Right lobe of liver (tissue), 6 donors: ENCODE data around the gene SLC24A2. TPM values are rescaled to one million over a fixed set of nuclear protein-coding genes. Genes with fewer than 3 reads are reported as not detected.

ENCODE experiments used
- ATAC-seq, 4 donors: fragments of 200-7000 bp; cut with Tn5 transposase; one replicate each; pipeline ENCODE4 v1.9.1; 2020; ENCODE audit warnings: mild to moderate bottlenecking in 4 of 4, moderate library complexity in 4 of 4
- DNase-seq, 3 donors: peaks; one replicate each; pipeline ENCODE4 v3.0.0-alpha.2; 2020
- H3K27ac ChIP-seq, 3 donors: fragments of 200-600 bp; one replicate each; pipeline ENCODE4 v1.8.0; 2022
- H3K27me3 ChIP-seq, 2 donors: fragments of 200-600 bp; one replicate each; pipeline ENCODE4 v1.8.0; 2022
- H3K36me3 ChIP-seq, 4 donors: fragments of 200-600 bp; sonication (generic) in 1 of 4; one replicate each; pipeline versions ENCODE4 v1.5.1 to v1.8.0; 2017 to 2022; ENCODE audit warnings: control low read depth in 1 of 4
- H3K4me1 ChIP-seq, 4 donors: fragments of 200-600 bp; sonication (generic) in 1 of 4; one replicate each; pipeline versions ENCODE4 v1.5.1 to v1.8.0; 2017 to 2022; ENCODE audit warnings: control low read depth in 1 of 4
- H3K4me3 ChIP-seq, 3 donors: fragments of 200-600 bp; one replicate each; pipeline ENCODE4 v1.8.0; 2022
- H3K9me3 ChIP-seq, 4 donors: fragments of 200-600 bp; sonication (generic) in 1 of 4; one replicate each; pipeline versions ENCODE4 v1.5.1 to v1.8.0; 2017 to 2022; ENCODE audit warnings: control low read depth in 1 of 4
- POLR2A ChIP-seq: fragments of 450-650 bp; IDR thresholded peaks from one replicate; pipeline ENCODE4 v1.6.1; 2017; ENCODE audit warnings: antibody characterized with exemption, mild to moderate bottlenecking
- WGBS: methylation state at CpG from one replicate; pipeline ENCODE4 v1.1.6; 2018; ENCODE audit warnings: low coverage, low lambda C conversion rate; ENCODE audit not compliant: insufficient coverage; ENCODE audit errors: missing lambda C conversion rate; 5-methylcytosine and 5-hydroxymethylcytosine counted together
- intact Hi-C, 2 donors: fragments of 100-400 bp; cut with DNase I; formaldehyde crosslinking; loops; one replicate each; pipeline versions ENCODE4 v1.11.2 to v1.14.1; 2022
- total RNA-seq, 6 experiments: library from RNA; depleted of rRNA in 2 of 6; stranded (reverse); fragments of >200 nt in 2 of 6; fragmentation: NEBNext Ultra II Directional in 3 of 6; extraction: Animal tissue kit (Norgen Biotek cat#: 25700) in 3 of 6; gene quantifications; one replicate each; pipeline versions ENCODE4 v1.1.0 to v1.2.4, GENCODE V29; 2016 to 2023
- TF ChIP-seq, protein P1 (sequence below), 4 donors: fragments of 200-600 bp in 3 of 4; fragments of 450-650 bp in 1 of 4; IDR thresholded peaks; one replicate each; pipeline versions ENCODE4 v1.5.1 to v1.8.0; 2016 to 2022; ENCODE audit warnings: antibody characterized with exemption in 4 of 4, mild to moderate bottlenecking in 2 of 4
- donor health status: DM: no; HTN: yes; CAD: no.
- donor health status: DM: no; HTN: no; CAD: no.
- donor health status: DM: no; HTN: no; CAD: no.
- donor health status: DM: no; HTN: yes; CAD: no.
- donor health status: DM: no; HTN: yes; CAD: no.

SLC24A2 gene
- total RNA-seq, 6 experiments from 2014 or later, result under 0.01 to 0.16 (median 0.14) TPM; not detected in 2

DNA sequence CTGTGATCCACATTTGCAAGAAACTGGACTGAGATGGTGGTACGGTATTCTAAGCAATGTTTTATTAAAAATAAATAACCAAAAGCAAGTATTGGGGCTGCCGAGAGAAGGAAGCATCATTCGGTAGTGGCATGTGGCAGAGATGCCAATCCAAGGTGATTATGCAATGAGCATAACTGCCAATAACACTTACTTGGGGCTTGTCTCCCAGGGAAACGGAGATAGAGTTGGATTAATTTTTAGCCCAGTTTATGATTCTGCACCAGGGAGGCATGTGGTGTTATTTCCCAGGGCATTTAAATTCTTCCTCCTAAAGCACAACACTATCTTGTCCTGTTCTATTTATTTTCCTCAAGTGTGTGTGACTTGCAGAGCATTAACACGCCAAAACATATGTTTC lies 17.9 kb downstream of the SLC24A2 start:
- Histone ChIP-seq H3K4me1 (no peaks in the 10 kb centered on the region), H3K27me3 (no peaks in the 10 kb centered on the region), H3K36me3 (no peaks in the 10 kb centered on the region), H3K9me3 (no peaks in the 10 kb centered on the region), H3K27ac (no peak overlapping the region), H3K4me3 (no peak overlapping the region)
- ATAC-seq (no peak), DNase-seq (no peak)
- intact Hi-C loops, result no loop called here
- TF ChIP-seq, protein P1, sequence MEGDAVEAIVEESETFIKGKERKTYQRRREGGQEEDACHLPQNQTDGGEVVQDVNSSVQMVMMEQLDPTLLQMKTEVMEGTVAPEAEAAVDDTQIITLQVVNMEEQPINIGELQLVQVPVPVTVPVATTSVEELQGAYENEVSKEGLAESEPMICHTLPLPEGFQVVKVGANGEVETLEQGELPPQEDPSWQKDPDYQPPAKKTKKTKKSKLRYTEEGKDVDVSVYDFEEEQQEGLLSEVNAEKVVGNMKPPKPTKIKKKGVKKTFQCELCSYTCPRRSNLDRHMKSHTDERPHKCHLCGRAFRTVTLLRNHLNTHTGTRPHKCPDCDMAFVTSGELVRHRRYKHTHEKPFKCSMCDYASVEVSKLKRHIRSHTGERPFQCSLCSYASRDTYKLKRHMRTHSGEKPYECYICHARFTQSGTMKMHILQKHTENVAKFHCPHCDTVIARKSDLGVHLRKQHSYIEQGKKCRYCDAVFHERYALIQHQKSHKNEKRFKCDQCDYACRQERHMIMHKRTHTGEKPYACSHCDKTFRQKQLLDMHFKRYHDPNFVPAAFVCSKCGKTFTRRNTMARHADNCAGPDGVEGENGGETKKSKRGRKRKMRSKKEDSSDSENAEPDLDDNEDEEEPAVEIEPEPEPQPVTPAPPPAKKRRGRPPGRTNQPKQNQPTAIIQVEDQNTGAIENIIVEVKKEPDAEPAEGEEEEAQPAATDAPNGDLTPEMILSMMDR (IDR thresholded peaks at IDR 0.05), result no peak
- TF ChIP-seq POLR2A, result no peak
- 46% methylated on average over 5 of the region's 5 CpGs for WGBS

DNA sequence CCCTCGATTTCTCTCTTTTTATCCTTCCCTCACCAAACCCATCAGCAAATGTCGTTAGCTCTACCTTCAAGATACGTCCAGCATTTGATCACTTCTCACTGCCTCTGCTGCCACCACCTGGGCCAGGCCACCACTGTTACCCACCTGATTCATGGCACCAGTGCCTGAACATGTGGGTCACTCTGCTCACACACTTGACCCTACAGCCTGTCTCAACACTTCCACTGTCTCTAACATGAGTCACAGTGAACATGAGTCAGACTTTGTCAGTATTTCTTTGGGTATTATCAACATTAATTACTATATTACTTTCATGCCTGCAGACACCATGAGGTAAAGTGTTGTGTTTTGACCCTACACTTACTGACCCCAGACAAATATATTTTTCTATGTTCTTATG lies 19.6 kb downstream of the SLC24A2 start:
- ATAC-seq, result no peak
- Histone ChIP-seq H3K9me3 (no peaks in the 10 kb centered on the region), H3K36me3 (no peaks in the 10 kb centered on the region), H3K27ac (no peak overlapping the region), H3K27me3 (no peaks in the 10 kb centered on the region), H3K4me3 (no peak overlapping the region), H3K4me1 (no peaks in the 10 kb centered on the region)
- DNase-seq, result no peak
- 30% methylated on average over 3 of the region's 3 CpGs for WGBS
- intact Hi-C loops, result no loop called here
- TF ChIP-seq, protein P1 (IDR thresholded peaks at IDR 0.05), result no peak
- no peak for TF ChIP-seq POLR2A

DNA sequence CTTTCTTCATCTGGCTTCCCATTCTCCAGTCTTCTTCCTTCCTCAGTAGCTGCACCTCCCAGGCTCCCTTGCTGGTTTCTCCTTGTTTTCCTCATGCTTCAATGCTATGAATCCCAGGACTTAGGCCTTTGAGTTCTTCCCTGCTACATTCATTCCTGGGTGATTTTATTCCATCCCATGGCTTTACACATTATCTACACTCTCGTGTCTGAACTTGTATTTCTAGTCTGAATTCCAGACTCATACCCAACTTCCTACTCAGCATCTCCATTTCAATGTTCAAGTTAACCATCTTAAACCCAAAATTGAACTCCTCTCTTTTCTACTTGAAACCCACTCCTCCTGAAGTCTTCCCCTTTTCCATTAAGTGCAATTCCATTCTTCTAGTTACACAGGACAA lies 20.0 kb downstream of the SLC24A2 start:
- intact Hi-C loops, result no loop called here
- Histone ChIP-seq H3K27ac (no peak overlapping the region), H3K4me3 (no peak overlapping the region), H3K9me3 (no peaks in the 10 kb centered on the region), H3K36me3 (no peaks in the 10 kb centered on the region), H3K27me3 (no peaks in the 10 kb centered on the region), H3K4me1 (no peaks in the 10 kb centered on the region)
- WGBS, result 38% methylated on average over 1 of the region's 1 CpG
- no peak for ATAC-seq
- no peak for TF ChIP-seq POLR2A
- TF ChIP-seq, protein P1 (IDR thresholded peaks at IDR 0.05), result no peak
- DNase-seq, result no peak

DNA sequence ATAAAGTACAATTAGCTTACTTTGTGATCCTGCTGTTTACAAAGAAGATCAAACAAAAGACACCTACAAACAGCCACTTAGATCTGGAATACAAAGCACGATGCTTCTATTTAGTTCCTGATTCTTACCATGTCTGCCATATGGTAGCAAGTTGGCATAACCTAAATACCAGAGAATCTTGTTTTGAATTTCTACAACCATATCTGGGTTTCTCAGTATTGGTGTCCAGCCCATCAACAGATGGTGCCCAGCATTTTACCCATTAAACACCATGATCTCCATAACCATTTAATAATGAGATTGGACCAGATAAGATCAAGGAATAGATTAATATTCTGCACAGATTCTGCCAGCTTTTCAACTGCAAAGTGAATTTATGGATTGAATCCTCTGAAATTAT lies 29.8 kb downstream of the SLC24A2 start:
- TF ChIP-seq, protein P1 (IDR thresholded peaks at IDR 0.05), result no peak
- TF ChIP-seq POLR2A, result no peak
- no peak for DNase-seq
- Histone ChIP-seq H3K9me3 (no peaks in the 10 kb centered on the region), H3K27ac (no peak overlapping the region), H3K27me3 (no peaks in the 10 kb centered on the region), H3K4me1 (no peaks in the 10 kb centered on the region), H3K36me3 (no peaks in the 10 kb centered on the region), H3K4me3 (no peak overlapping the region)
- 18% methylated on average over 1 of the region's 1 CpG for WGBS
- intact Hi-C loops, result no loop called here
- ATAC-seq, result no peak

DNA sequence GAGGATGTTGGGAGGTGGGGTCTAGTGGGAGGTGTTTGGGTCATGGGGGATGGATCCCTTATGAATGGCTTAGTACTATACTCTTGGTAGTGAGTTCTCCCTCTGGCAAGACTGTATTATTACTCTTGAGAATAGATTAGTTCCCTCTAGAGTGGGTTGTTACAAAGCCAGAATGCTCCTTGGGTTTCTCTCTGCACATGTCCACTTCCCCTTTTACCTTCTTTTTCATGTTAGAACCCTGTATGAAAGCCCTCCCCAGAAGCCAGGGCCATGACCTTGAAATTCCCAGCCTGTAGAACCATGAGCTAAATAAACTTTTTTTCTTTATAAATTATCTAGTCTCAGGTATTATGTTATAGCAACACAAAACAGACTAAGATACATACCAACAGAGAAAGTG lies 31.1 kb downstream of the SLC24A2 start:
- no peak for DNase-seq
- no peak overlapping the region for H3K27ac ChIP-seq
- no peaks in the 10 kb centered on the region for H3K36me3 ChIP-seq
- no peaks in the 10 kb centered on the region for H3K4me1 ChIP-seq
- no peaks in the 10 kb centered on the region for H3K9me3 ChIP-seq
- TF ChIP-seq POLR2A, result no peak
- TF ChIP-seq, protein P1 (IDR thresholded peaks at IDR 0.05), result no peak
- no peak overlapping the region for H3K4me3 ChIP-seq
- intact Hi-C loops, result no loop called here
- H3K27me3 ChIP-seq, result no peaks in the 10 kb centered on the region
- no peak for ATAC-seq
